K562 (cell line): ENCODE data around the gene BAK1. TPM values are rescaled to one million over a fixed set of nuclear protein-coding genes. Genes with fewer than 3 reads are reported as not detected.

Source experiments
- ATAC-seq: fragments of 200-7000 bp; cut with Tn5 transposase; 3 replicates; pipeline ENCODE4 v1.9.1; 2020; ENCODE audit warnings: moderate library complexity
- BruUV-seq: library from RNA; stranded (reverse); fragments of 400-500 nt; replicated peaks from 2 replicates; lab custom pipeline; 2021; lab: Mats Ljungman, UMichigan
- CTCF ChIA-PET: fragments of 300-600 bp; formaldehyde crosslinking; extraction: SDS; loops from one replicate; lab custom pipeline; 2021; ENCODE audit warnings: low intra/inter-chr PET ratio; lab: Yijun Ruan, JAX
- POLR2A ChIA-PET: fragments of 300-600, 350-650 bp; sonication (Branson Sonifier 250); formaldehyde crosslinking; extraction: SDS; loops from one replicate; lab custom pipeline; 2021; ENCODE audit warnings: antibody characterized with exemption, inconsistent platforms; lab: Yijun Ruan, JAX
- DNase-seq, 4 experiments: peaks; one replicate each; pipeline versions ENCODE4 v3.0.0 to v3.0.0-alpha.2; 2011 to 2018; ENCODE audit warnings: low spot score in 3 of 4, mixed read lengths in 3 of 4; ENCODE audit errors: extremely low read depth in 1 of 4
- FAIRE-seq: peaks from 2 replicates; lab custom pipeline; 2011; peaks lifted over from hg19 to GRCh38; lab: Jason Lieb, UNC
- H2AFZ ChIP-seq: 2 replicates; pipeline ENCODE4 v1.6.0; 2011; ENCODE audit warnings: low read depth, low read length, control low read depth, inconsistent platforms
- H3K27ac ChIP-seq: fragments of 200-600 bp; 3 replicates; pipeline ENCODE4 v1.8.0; 2011; ENCODE audit warnings: low read depth, mild to moderate bottlenecking, control low read depth, inconsistent platforms, low read length, moderate library complexity, mixed read lengths; ENCODE audit errors: extremely low read depth
- H3K27me3 ChIP-seq, 2 experiments: fragments of 300-600 bp in 1 of 2; 2 replicates in 1 of 2; 3 replicates in 1 of 2; pipeline versions ENCODE4 v1.6.0 to v1.8.0; 2011; ENCODE audit warnings: inconsistent platforms in 2 of 2, low read length in 2 of 2, mild to moderate bottlenecking in 1 of 2, mixed read lengths in 1 of 2, moderate library complexity in 1 of 2; ENCODE audit not compliant: control insufficient read depth in 2 of 2, insufficient read depth in 2 of 2
- H3K36me3 ChIP-seq: fragments of 300-600 bp; 3 replicates; pipeline ENCODE4 v1.8.0; 2011; ENCODE audit warnings: mild to moderate bottlenecking, low read length, inconsistent platforms; ENCODE audit not compliant: control insufficient read depth, insufficient read depth
- H3K4me1 ChIP-seq, 2 experiments: fragments of 200-600 bp in 1 of 2; replicated peaks in 1 of 2; 2 replicates in 1 of 2; 3 replicates in 1 of 2; pipeline versions ENCODE4 v1.5.1 to v1.8.0; 2011; ENCODE audit warnings: inconsistent platforms in 2 of 2, low read length in 2 of 2, mild to moderate bottlenecking in 1 of 2, mixed read lengths in 1 of 2, moderate library complexity in 1 of 2; ENCODE audit not compliant: control insufficient read depth in 2 of 2, insufficient read depth in 2 of 2
- H3K4me2 ChIP-seq: 2 replicates; pipeline ENCODE4 v1.6.1; 2011; ENCODE audit warnings: low read length, control low read depth, inconsistent platforms, mixed read lengths; ENCODE audit not compliant: insufficient read depth
- H3K4me3 ChIP-seq: fragments of 200-600 bp; sonication (generic), shearing (Covaris generic); 2 replicates; pipeline ENCODE4 v1.5.1; 2016; ENCODE audit warnings: control low read depth, inconsistent platforms
- H3K79me2 ChIP-seq: fragments of 200-600 bp; 3 replicates; pipeline ENCODE4 v1.8.0; 2011; ENCODE audit warnings: low read length, inconsistent platforms; ENCODE audit not compliant: control insufficient read depth, insufficient read depth
- H3K9ac ChIP-seq, 2 experiments: 2 replicates each; pipeline versions ENCODE4 v1.6.0 to v1.6.1; 2011; ENCODE audit warnings: low read depth in 2 of 2, low read length in 2 of 2, control low read depth in 1 of 2, inconsistent platforms in 1 of 2, mild to moderate bottlenecking in 1 of 2, mixed read lengths in 1 of 2; ENCODE audit not compliant: insufficient read depth in 1 of 2
- H3K9me1 ChIP-seq: one replicate; pipeline ENCODE4 v1.6.0; 2011; ENCODE audit warnings: inconsistent platforms, mild to moderate bottlenecking, low read length, moderate library complexity; ENCODE audit not compliant: control insufficient read depth, insufficient read depth
- H3K9me3 ChIP-seq: replicated peaks from 2 replicates; pipeline ENCODE4 v1.5.1; 2011; ENCODE audit warnings: low read depth, low read length, inconsistent platforms; ENCODE audit not compliant: control insufficient read depth, insufficient read depth
- H4K20me1 ChIP-seq: replicated peaks from 2 replicates; pipeline ENCODE4 v1.6.1; 2011; ENCODE audit warnings: low read length, inconsistent platforms, mixed read lengths; ENCODE audit not compliant: control insufficient read depth, insufficient read depth
- CEBPG ChIP-seq, 3 experiments: fragments of 200-800 bp in 1 of 3; sonication (Bioruptor generic) in 1 of 3; sonication (generic) in 1 of 3; formaldehyde crosslinking in 1 of 3; IDR thresholded peaks in 2 of 3; conservative IDR thresholded peaks in 1 of 3; 2 replicates each; pipeline versions ENCODE4 v1.6.1 to v1.8.0; 2016 to 2022; ENCODE audit warnings: missing compliant biosample characterization in 2 of 3, missing genetic modification characterization in 2 of 3, mild to moderate bottlenecking in 1 of 3, missing genetic modification reagents in 1 of 3
- CTCF ChIP-seq, 3 experiments: IDR thresholded peaks in 2 of 3; conservative IDR thresholded peaks in 1 of 3; 2 replicates each; pipeline ENCODE4 v1.5.1; 2011 to 2012; ENCODE audit warnings: low read length in 3 of 3, mild to moderate bottlenecking in 3 of 3, control low read depth in 2 of 3, improper control_type of control experiment in 1 of 3, inconsistent platforms in 1 of 3, low read depth in 1 of 3, mixed read lengths in 1 of 3, moderate library complexity in 1 of 3; ENCODE audit not compliant: insufficient read depth in 2 of 3
- HDAC2 ChIP-seq: fragments of 450-650 bp; IDR thresholded peaks from 2 replicates; pipeline ENCODE4 v1.6.1; 2016; ENCODE audit warnings: mild to moderate bottlenecking
- KLF1 ChIP-seq: fragments of 450-650 bp; IDR thresholded peaks from 2 replicates; pipeline ENCODE4 v1.6.1; 2016; ENCODE audit warnings: missing genetic modification characterization, missing compliant biosample characterization
- L3MBTL2 ChIP-seq: fragments of 450-650 bp; IDR thresholded peaks from 2 replicates; pipeline ENCODE4 v1.6.1; 2016; ENCODE audit warnings: mild to moderate bottlenecking, moderate library complexity
- MAZ ChIP-seq, 2 experiments: fragments of 450-650 bp in 1 of 2; sonication (generic) in 1 of 2; formaldehyde crosslinking; IDR thresholded peaks in 1 of 2; conservative IDR thresholded peaks in 1 of 2; 2 replicates each; pipeline versions ENCODE4 v1.4.0 to v1.5.0; 2020; ENCODE audit warnings: mild to moderate bottlenecking in 1 of 2, missing genetic modification reagents in 1 of 2
- MYC ChIP-seq, 2 experiments: fragments of 250-450 bp in 1 of 2; sonication (Bioruptor Pico) in 1 of 2; IDR thresholded peaks; 2 replicates each; pipeline versions ENCODE4 v1.5.1 to v1.6.1; 2012 to 2021; ENCODE audit warnings: low read depth in 2 of 2, borderline replicate concordance in 1 of 2, improper control_type of control experiment in 1 of 2, low read length in 1 of 2, mild to moderate bottlenecking in 1 of 2, moderate library complexity in 1 of 2
- NFIC ChIP-seq: fragments of 450-650 bp; IDR thresholded peaks from 2 replicates; pipeline ENCODE4 v1.6.1; 2017; ENCODE audit warnings: mild to moderate bottlenecking, inconsistent platforms
- RAD21 ChIP-seq, 2 experiments: fragments of 250-450 bp in 1 of 2; fragments of 450-650 bp in 1 of 2; sonication (Bioruptor Pico) in 1 of 2; formaldehyde crosslinking in 1 of 2; IDR thresholded peaks in 1 of 2; conservative IDR thresholded peaks in 1 of 2; 2 replicates each; pipeline versions ENCODE4 v1.4.0 to v1.8.0; 2020 to 2022; ENCODE audit warnings: mild to moderate bottlenecking in 2 of 2, moderate library complexity in 1 of 2
- RFX5 ChIP-seq: IDR thresholded peaks from 2 replicates; pipeline ENCODE4 v1.6.1; 2011; ENCODE audit warnings: low read depth, mild to moderate bottlenecking, improper control_type of control experiment, low read length
- SMC3 ChIP-seq: conservative IDR thresholded peaks from 2 replicates; pipeline ENCODE4 v1.6.1; 2011; ENCODE audit warnings: low read depth, low read length, improper control_type of control experiment; ENCODE audit not compliant: insufficient read depth
- ZBTB7A ChIP-seq: IDR thresholded peaks from 2 replicates; pipeline ENCODE4 v1.6.1; 2011; ENCODE audit warnings: low read depth, mild to moderate bottlenecking, low read length, moderate library complexity, borderline replicate concordance; ENCODE audit not compliant: control insufficient read depth
- WGBS: fragments of 100-300 bp; shearing (Covaris generic); methylation state at CpG from one replicate; pipeline ENCODE4 v1.1.6; 2016; ENCODE audit warnings: low coverage, mixed read lengths; ENCODE audit not compliant: insufficient coverage; ENCODE audit errors: missing lambda C conversion rate; 5-methylcytosine and 5-hydroxymethylcytosine counted together
- in situ Hi-C: fragments of 300-500 bp; cut with MboI; formaldehyde crosslinking; loops from 4 replicates; pipeline ENCODE4 v1.15.0; 2018; ENCODE audit warnings: inconsistent platforms, mixed read lengths
- intact Hi-C: fragments of 100-400 bp; cut with micrococcal nuclease; formaldehyde crosslinking; loops from 2 replicates; pipeline ENCODE4 v1.14.2; 2022
- polyA plus RNA-seq, 8 experiments: library from polyadenylated mRNA; depleted of rRNA in 4 of 8; stranded (reverse) in 5 of 8; unstranded in 3 of 8; fragments of >200 nt; fragmentation: Nextera tagmentation in 2 of 8; fragmentation: Illumina TruSeq in 1 of 8; extraction: Ambion mirVana in 2 of 8; extraction: Trizol in 1 of 8; gene quantifications; 2 replicates each; pipeline versions ENCODE4 v1.2.1 to v1.2.3, GENCODE V29; 2011 to 2014; ENCODE audit warnings: inconsistent platforms in 1 of 8, missing spikeins in 1 of 8
- total RNA-seq, 7 experiments: library from RNA; depleted of rRNA in 6 of 7; stranded (reverse); fragments of >200 nt in 6 of 7; fragmentation: Illumina TruSeq in 2 of 7; extraction: Trizol in 2 of 7; gene quantifications; 2 replicates each; pipeline versions ENCODE4 v1.2.1 to v1.2.3, GENCODE V29; 2011 to 2021; ENCODE audit warnings: low replicate concordance in 1 of 7
- TF ChIP-seq, protein P1 (sequence below), 2 experiments: fragments of 450-650 bp; IDR thresholded peaks; 2 replicates each; pipeline ENCODE4 v1.6.1; 2018; ENCODE audit warnings: mild to moderate bottlenecking in 2 of 2, low read depth in 1 of 2; ENCODE audit not compliant: partially characterized antibody in 2 of 2

BAK1 gene
- total and polyA plus RNA-seq, 9 of the 15 experiments (the other 6 are each of a cell fraction or from before 2014, with no cell fraction given), result 5.4 to 30.7 (median 18.9) TPM

DNA sequence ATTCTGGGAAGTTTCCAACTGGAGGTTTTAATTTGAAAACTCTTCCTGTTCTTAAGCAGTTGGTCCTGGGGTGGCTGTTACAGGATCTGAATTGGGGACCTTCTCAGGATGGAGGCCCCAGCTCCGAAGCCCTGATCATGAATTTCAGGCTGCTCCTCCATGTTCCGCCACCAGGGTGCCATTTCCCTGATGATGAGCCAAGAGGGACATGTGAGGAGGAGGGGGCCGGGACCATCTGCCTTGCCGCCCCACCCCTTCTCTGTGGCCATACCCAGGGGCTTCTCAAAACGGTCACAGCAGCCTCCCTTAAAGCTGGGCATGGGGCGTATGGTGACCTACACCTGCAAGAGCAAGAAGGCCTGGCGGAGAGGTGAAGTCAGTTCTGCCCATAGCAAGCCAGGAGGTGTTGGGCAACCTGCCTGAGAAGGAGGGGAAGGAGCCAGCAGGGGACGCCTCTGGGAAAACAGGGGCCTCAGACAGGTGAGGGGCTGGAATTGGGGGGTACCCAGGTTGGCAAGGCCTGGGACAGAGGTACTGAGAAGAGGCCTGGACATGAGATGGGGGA, 3.6 kb upstream of the BAK1 start:
- ATAC-seq, result peak; percentile 22
- in situ Hi-C loops (loop anchor here (10.0 kb wide), 1 partner anchor 421 kb away; no protein-coding TSS in a partner anchor), intact Hi-C loops (loop anchor here (2.0 to 5.0 kb wide), 3 partner anchors 71 to 571 kb away; no protein-coding TSS in a partner anchor)
- peaks cover 18% of the 10 kb centered on the region for H3K79me2 ChIP-seq
- 38% methylated on average over 8 of the region's 8 CpGs for WGBS
- no peaks in the 10 kb centered on the region for H3K9me1 ChIP-seq
- ChIA-PET POLR2A (no interaction called here), CTCF (no interaction called here)
- no peak overlapping the region for H3K27ac ChIP-seq
- no peaks in the 10 kb centered on the region for H3K27me3 ChIP-seq
- peak overlapping the region in 1 of 2 experiments; percentile 40; a peak in 2 of 4 replicates for H3K9ac ChIP-seq
- peak; percentile 69 to 73 (median 70) for DNase-seq
- H2AFZ ChIP-seq, result peak overlapping the region; percentile 87
- peaks cover 8 to 25% of the 10 kb centered on the region in 2 experiments; a peak in 4 of 5 replicates for H3K4me1 ChIP-seq
- H3K4me2 ChIP-seq, result no peak overlapping the region
- H3K4me3 ChIP-seq, result no peak overlapping the region
- no TSS peak for BruUV-seq
- peak; percentile 86 for FAIRE-seq
- no peaks in the 10 kb centered on the region for H3K36me3 ChIP-seq
- H4K20me1 ChIP-seq, result no peaks in the 10 kb centered on the region
- H3K9me3 ChIP-seq, result no peaks in the 10 kb centered on the region
- TF ChIP-seq, protein P1, sequence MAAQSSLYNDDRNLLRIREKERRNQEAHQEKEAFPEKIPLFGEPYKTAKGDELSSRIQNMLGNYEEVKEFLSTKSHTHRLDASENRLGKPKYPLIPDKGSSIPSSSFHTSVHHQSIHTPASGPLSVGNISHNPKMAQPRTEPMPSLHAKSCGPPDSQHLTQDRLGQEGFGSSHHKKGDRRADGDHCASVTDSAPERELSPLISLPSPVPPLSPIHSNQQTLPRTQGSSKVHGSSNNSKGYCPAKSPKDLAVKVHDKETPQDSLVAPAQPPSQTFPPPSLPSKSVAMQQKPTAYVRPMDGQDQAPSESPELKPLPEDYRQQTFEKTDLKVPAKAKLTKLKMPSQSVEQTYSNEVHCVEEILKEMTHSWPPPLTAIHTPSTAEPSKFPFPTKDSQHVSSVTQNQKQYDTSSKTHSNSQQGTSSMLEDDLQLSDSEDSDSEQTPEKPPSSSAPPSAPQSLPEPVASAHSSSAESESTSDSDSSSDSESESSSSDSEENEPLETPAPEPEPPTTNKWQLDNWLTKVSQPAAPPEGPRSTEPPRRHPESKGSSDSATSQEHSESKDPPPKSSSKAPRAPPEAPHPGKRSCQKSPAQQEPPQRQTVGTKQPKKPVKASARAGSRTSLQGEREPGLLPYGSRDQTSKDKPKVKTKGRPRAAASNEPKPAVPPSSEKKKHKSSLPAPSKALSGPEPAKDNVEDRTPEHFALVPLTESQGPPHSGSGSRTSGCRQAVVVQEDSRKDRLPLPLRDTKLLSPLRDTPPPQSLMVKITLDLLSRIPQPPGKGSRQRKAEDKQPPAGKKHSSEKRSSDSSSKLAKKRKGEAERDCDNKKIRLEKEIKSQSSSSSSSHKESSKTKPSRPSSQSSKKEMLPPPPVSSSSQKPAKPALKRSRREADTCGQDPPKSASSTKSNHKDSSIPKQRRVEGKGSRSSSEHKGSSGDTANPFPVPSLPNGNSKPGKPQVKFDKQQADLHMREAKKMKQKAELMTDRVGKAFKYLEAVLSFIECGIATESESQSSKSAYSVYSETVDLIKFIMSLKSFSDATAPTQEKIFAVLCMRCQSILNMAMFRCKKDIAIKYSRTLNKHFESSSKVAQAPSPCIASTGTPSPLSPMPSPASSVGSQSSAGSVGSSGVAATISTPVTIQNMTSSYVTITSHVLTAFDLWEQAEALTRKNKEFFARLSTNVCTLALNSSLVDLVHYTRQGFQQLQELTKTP (IDR thresholded peaks at IDR 0.05; ENCODE audit: low read depth in 1 of 2, partially characterized antibody in 2 of 2), result no peak
- TF ChIP-seq HDAC2 (no peak), CEBPG (CRISPR knock-in tag; IDR thresholded peaks at IDR 0.05) (peak; percentile 71), CEBPG (tag; conservative IDR thresholded peaks at IDR 0.05 in 1 of 2, IDR thresholded peaks at IDR 0.05 in 1 of 2) (0 out of 4 replicates have a peak, but pooled peaks of 1 of the 2 experiments have one; percentile 33), RAD21 (CRISPR knock-in tag; conservative IDR thresholded peaks at IDR 0.05 in 1 of 2, IDR thresholded peaks at IDR 0.05 in 1 of 2) (peak in 1 of 2 experiments; percentile 22; a peak in 1 of 4 replicates), SMC3 (0 out of 2 replicates have a peak, but pooled peaks have one; percentile 9), ZBTB7A (peak; percentile 70), L3MBTL2 (0 out of 2 replicates have a peak, but pooled peaks have one; percentile 15), RFX5 (no peak), CTCF (IDR thresholded peaks at IDR 0.05 in 2 of 3, conservative IDR thresholded peaks at IDR 0.05 in 1 of 3; ENCODE audit: insufficient read depth in 2 of 3, low read depth in 1 of 3, low read length in 3 of 3) (peak; percentile 57 to 78 (median 59)), MAZ (CRISPR knock-in tag; conservative IDR thresholded peaks at IDR 0.05 in 1 of 2, IDR thresholded peaks at IDR 0.05 in 1 of 2) (0 out of 4 replicates have a peak, but pooled peaks of 1 of the 2 experiments have one; percentile 30), NFIC (peak; percentile 74), KLF1 (tag) (0 out of 2 replicates have a peak, but pooled peaks have one; percentile 33), MYC (IDR thresholded peaks at IDR 0.05; ENCODE audit: low read depth, low read length) (peak; percentile 36; the same call in 1 of the 2 replicates), MYC (CRISPR knock-in tag; IDR thresholded peaks at IDR 0.05; ENCODE audit: borderline replicate concordance, low read depth) (no peak)
